Fibroblast of lung (primary cell): ENCODE data around the gene KRT40.

Experiments
- CTCF ChIP-seq, 2 donors: IDR thresholded peaks in 1 of 2; conservative IDR thresholded peaks in 1 of 2; 1 replicate in 1 of 2; 2 replicates in 1 of 2; pipeline ENCODE4 v1.5.1; 2011 to 2012; ENCODE audit warnings: low read length in 2 of 2, control low read depth in 1 of 2, inconsistent platforms in 1 of 2, low read depth in 1 of 2, mild to moderate bottlenecking in 1 of 2
- EZH2 ChIP-seq: IDR thresholded peaks from 2 replicates; pipeline ENCODE4 v1.5.1; 2012; ENCODE audit warnings: low read length, control low read depth, mild to moderate bottlenecking; ENCODE audit errors: missing control alignments

GRCh38 chr17:40953881-40954280, 30.2 kb downstream of the KRT40 start:
- TF ChIP-seq CTCF (conservative IDR thresholded peaks at IDR 0.05 in 1 of 2, IDR thresholded peaks at IDR 0.05 in 1 of 2; ENCODE audit: low read depth in 1 of 2, low read length in 2 of 2) (no peak), EZH2 (no peak)
